GM12892 (cell line): ENCODE measurements around the gene SDSL.

Experiments used
- POLR2A ChIP-seq: IDR thresholded peaks from 2 replicates; pipeline ENCODE4 v1.6.1; 2011; ENCODE audit warnings: low read depth, low read length, control low read depth
- POLR2AphosphoS5 ChIP-seq: IDR thresholded peaks from 2 replicates; pipeline ENCODE4 v1.6.1; 2011; ENCODE audit warnings: low read depth, low read length, control low read depth
- TAF1 ChIP-seq: IDR thresholded peaks from 2 replicates; pipeline ENCODE4 v1.6.1; 2011; ENCODE audit warnings: low read depth, mild to moderate bottlenecking, control low read depth, low read length, borderline replicate concordance

- no peak for TF ChIP-seq POLR2A
- TF ChIP-seq TAF1 = no peak
- TF ChIP-seq POLR2AphosphoS5 = no peak
Measured at GRCh38 chr12:113439301-113439597, 17.1 kb downstream of the SDSL start.
